ENCODE data around the gene DLX4. TPM values are rescaled to one million over a fixed set of nuclear protein-coding genes. Genes with fewer than 3 reads are reported as not detected.

The DLX4 gene
- total and polyA plus RNA-seq, 2 donors (not counting 1 experiment from before 2014, with no cell fraction given): 0.17 to 0.88 TPM

DNA sequence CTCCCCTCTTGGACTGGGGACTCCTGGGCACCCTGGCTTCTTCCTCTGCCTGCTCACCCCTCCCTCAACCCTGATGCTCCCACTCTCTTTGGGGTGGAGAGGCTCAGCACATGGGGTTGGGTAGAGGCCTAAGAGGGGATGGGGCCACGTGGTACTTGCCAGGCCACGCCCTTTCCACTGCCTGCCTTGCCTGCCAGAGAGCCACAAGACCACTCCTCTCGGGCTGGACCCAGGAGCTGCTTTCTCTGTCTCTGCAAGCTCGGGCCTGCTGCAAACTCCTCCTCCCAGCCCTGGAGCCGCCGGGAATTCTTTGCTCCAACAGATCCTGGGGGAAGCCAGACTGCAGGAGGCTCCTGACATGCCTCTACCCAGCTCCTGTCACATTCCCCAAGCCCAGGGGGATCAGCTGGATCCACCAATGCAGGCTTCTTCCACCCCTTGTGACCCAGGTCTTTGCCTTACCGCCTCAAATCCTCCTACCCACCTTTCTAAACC, 11.8 kb downstream of the DLX4 start:
- Histone ChIP-seq H3K9me3 (ENCODE audit: control extremely low read depth in 1 of 3, control insufficient read depth in 2 of 3, insufficient read depth in 1 of 3, low read length in 2 of 3) (no peaks in the 10 kb centered on the region), H3K27ac (ENCODE audit: low read length in 2 of 2) (no peak overlapping the region), H3K4me3 (ENCODE audit: control extremely low read depth in 1 of 5, extremely low read depth in 1 of 5, insufficient read depth in 1 of 5, low read depth in 2 of 5, low read length in 4 of 5) (no peak overlapping the region), H3K36me3 (replicated peaks in 1 of 2; ENCODE audit: control extremely low read depth in 1 of 2, control insufficient read depth in 1 of 2, extremely low read depth in 1 of 2, insufficient read depth in 2 of 2, low read length in 1 of 2) (no peaks in the 10 kb centered on the region), H3K79me2 (ENCODE audit: control insufficient read depth, insufficient read depth, low read length) (no peaks in the 10 kb centered on the region), H3K27me3 (replicated peaks in 1 of 4; ENCODE audit: control extremely low read depth in 1 of 4, control insufficient read depth in 3 of 4, insufficient read depth in 4 of 4, low read length in 3 of 4) (peaks cover 0 to 46% (median 5%) of the 10 kb centered on the region in 4 experiments), H2AFZ (ENCODE audit: insufficient read depth, low read depth, low read length, poor library complexity, severe bottlenecking) (no peak overlapping the region), H3K4me1 (ENCODE audit: control insufficient read depth in 2 of 2, insufficient read depth in 2 of 2, low read length in 2 of 2) (no peaks in the 10 kb centered on the region), H3K4me2 (replicated peaks; ENCODE audit: low read depth, low read length, poor library complexity, severe bottlenecking) (no peak overlapping the region), H4K20me1 (ENCODE audit: control insufficient read depth, insufficient read depth, low read length, poor library complexity, severe bottlenecking) (no peaks in the 10 kb centered on the region), H3K9ac (ENCODE audit: low read length) (no peak overlapping the region)
- ChIA-PET POLR2A (no interaction called here), CTCF (interaction anchor here (1.0 kb wide), 1 partner anchor 17 kb away, joined by 3 read pairs; no protein-coding TSS in a partner anchor)
- intact Hi-C loops (cut with micrococcal nuclease): no loop called here
- 67% methylated on average over 7 of the region's 7 CpGs for WGBS (ENCODE audit: insufficient coverage)
- TF ChIP-seq, protein P1, sequence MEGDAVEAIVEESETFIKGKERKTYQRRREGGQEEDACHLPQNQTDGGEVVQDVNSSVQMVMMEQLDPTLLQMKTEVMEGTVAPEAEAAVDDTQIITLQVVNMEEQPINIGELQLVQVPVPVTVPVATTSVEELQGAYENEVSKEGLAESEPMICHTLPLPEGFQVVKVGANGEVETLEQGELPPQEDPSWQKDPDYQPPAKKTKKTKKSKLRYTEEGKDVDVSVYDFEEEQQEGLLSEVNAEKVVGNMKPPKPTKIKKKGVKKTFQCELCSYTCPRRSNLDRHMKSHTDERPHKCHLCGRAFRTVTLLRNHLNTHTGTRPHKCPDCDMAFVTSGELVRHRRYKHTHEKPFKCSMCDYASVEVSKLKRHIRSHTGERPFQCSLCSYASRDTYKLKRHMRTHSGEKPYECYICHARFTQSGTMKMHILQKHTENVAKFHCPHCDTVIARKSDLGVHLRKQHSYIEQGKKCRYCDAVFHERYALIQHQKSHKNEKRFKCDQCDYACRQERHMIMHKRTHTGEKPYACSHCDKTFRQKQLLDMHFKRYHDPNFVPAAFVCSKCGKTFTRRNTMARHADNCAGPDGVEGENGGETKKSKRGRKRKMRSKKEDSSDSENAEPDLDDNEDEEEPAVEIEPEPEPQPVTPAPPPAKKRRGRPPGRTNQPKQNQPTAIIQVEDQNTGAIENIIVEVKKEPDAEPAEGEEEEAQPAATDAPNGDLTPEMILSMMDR (IDR thresholded peaks at IDR 0.05): no peak
- no peak for TF ChIP-seq EZH2 (IDR thresholded peaks at IDR 0.05; ENCODE audit: borderline replicate concordance, insufficient read depth, low read depth, low read length, poor library complexity, severe bottlenecking)
- no peak for ATAC-seq (ENCODE audit: low read depth)
- H3K4me1 Mint-ChIP-seq: no peaks in the 10 kb centered on the region
- no peak overlapping the region for H3K4me3 Mint-ChIP-seq
- H3K9me3 Mint-ChIP-seq (ENCODE audit: insufficient read depth): no peaks in the 10 kb centered on the region
- no peak for DNase-seq
- peaks cover 63% of the 10 kb centered on the region for H3K27me3 Mint-ChIP-seq
- no peak overlapping the region for H3K27ac Mint-ChIP-seq

DNA sequence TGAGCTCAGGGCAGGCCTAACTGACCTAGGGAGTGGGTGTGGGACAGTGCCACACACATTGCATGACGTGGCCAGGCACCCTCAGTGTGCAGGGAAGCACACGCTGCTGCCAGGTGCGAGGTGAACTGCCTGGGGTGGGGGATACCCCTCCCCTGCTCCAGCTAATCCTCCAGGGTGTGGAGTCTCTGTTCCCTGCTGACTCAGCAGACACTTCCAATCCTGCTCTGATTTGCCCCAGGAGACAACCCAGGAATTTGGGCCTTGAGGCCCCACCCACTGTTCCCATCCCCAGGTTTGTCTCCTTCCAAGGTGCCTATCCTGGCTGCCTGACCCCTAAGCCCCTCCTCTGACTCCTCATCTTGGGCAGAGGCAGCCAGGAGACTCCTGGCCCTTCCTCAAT, 15.3 kb downstream of the DLX4 start:
- Histone ChIP-seq H4K20me1 (ENCODE audit: control insufficient read depth, insufficient read depth, low read length, poor library complexity, severe bottlenecking) (no peaks in the 10 kb centered on the region), H3K36me3 (replicated peaks in 1 of 2; ENCODE audit: control extremely low read depth in 1 of 2, control insufficient read depth in 1 of 2, extremely low read depth in 1 of 2, insufficient read depth in 2 of 2, low read length in 1 of 2) (no peaks in the 10 kb centered on the region), H3K4me1 (ENCODE audit: control insufficient read depth in 2 of 2, insufficient read depth in 2 of 2, low read length in 2 of 2) (no peaks in the 10 kb centered on the region), H3K79me2 (ENCODE audit: control insufficient read depth, insufficient read depth, low read length) (no peaks in the 10 kb centered on the region), H3K9me3 (ENCODE audit: control extremely low read depth in 1 of 3, control insufficient read depth in 2 of 3, insufficient read depth in 1 of 3, low read length in 2 of 3) (no peaks in the 10 kb centered on the region), H2AFZ (ENCODE audit: insufficient read depth, low read depth, low read length, poor library complexity, severe bottlenecking) (no peak overlapping the region), H3K9ac (ENCODE audit: low read length) (no peak overlapping the region), H3K4me2 (replicated peaks; ENCODE audit: low read depth, low read length, poor library complexity, severe bottlenecking) (no peak overlapping the region), H3K27ac (ENCODE audit: low read length in 2 of 2) (no peak overlapping the region), H3K4me3 (ENCODE audit: control extremely low read depth in 1 of 5, extremely low read depth in 1 of 5, insufficient read depth in 1 of 5, low read depth in 2 of 5, low read length in 4 of 5) (no peak overlapping the region), H3K27me3 (replicated peaks in 1 of 4; ENCODE audit: control extremely low read depth in 1 of 4, control insufficient read depth in 3 of 4, insufficient read depth in 4 of 4, low read length in 3 of 4) (peaks cover 0 to 64% (median 10%) of the 10 kb centered on the region in 4 experiments)
- Mint-ChIP-seq H3K27me3 (peaks cover 66% of the 10 kb centered on the region), H3K27ac (no peak overlapping the region), H3K4me3 (no peak overlapping the region), H3K9me3 (ENCODE audit: insufficient read depth) (no peaks in the 10 kb centered on the region), H3K4me1 (no peaks in the 10 kb centered on the region)
- intact Hi-C loops (cut with micrococcal nuclease): no loop called here
- no peak for ATAC-seq (ENCODE audit: low read depth)
- DNase-seq: no peak
- TF ChIP-seq, protein P1 (IDR thresholded peaks at IDR 0.05): no peak
- no peak for TF ChIP-seq EZH2 (IDR thresholded peaks at IDR 0.05; ENCODE audit: borderline replicate concordance, insufficient read depth, low read depth, low read length, poor library complexity, severe bottlenecking)
- CTCF ChIA-PET: interaction anchor here (0.9 to 1.6 kb wide), 2 partner anchors 13 to 32 kb away, joined by 4 to 5 read pairs; no protein-coding TSS in a partner anchor
- 66% methylated on average over 3 of the region's 3 CpGs for WGBS (ENCODE audit: insufficient coverage)
- POLR2A ChIA-PET: no interaction called here
